BJ (cell line): ENCODE results near the gene TNIP1. TPM values are rescaled to one million over a fixed set of nuclear protein-coding genes. Genes with fewer than 3 reads are reported as not detected.

Experiments
- CTCF ChIA-PET: fragments of 350-600 bp; formaldehyde crosslinking; extraction: SDS; loops from one replicate; lab custom pipeline; 2021; ENCODE audit warnings: antibody characterized with exemption, inconsistent platforms; lab: Yijun Ruan, JAX
- POLR2A ChIA-PET: fragments of 300-600 bp; sonication (Branson Sonifier 250); formaldehyde crosslinking; extraction: SDS; loops from one replicate; lab custom pipeline; 2021; ENCODE audit warnings: antibody characterized with exemption; lab: Charles Lee
- DNase-seq: peaks from one replicate; pipeline ENCODE4 v3.0.0-alpha.2; 2011; ENCODE audit warnings: low read depth
- H3K27me3 ChIP-seq: 2 replicates; pipeline ENCODE4 v1.6.0; 2011; ENCODE audit warnings: low read length; ENCODE audit not compliant: control insufficient read depth, insufficient read depth
- H3K36me3 ChIP-seq: 2 replicates; pipeline ENCODE4 v1.5.1; 2011; ENCODE audit warnings: low read length; ENCODE audit not compliant: control insufficient read depth, insufficient read depth
- H3K4me3 ChIP-seq: 2 replicates; pipeline ENCODE4 v1.5.1; 2011; ENCODE audit warnings: low read depth, mild to moderate bottlenecking, control low read depth, low read length
- polyA plus RNA-seq: library from polyadenylated mRNA; depleted of rRNA; stranded (reverse); fragments of >200 nt; gene quantifications from 2 replicates; pipeline ENCODE4 v1.2.3, GENCODE V29; 2011
- TF ChIP-seq, protein P1 (sequence below): IDR thresholded peaks from 2 replicates; pipeline ENCODE4 v1.5.1; 2011; ENCODE audit warnings: low read depth, mild to moderate bottlenecking, control low read depth, inconsistent platforms, low read length, moderate library complexity; ENCODE audit not compliant: insufficient read depth

TNIP1 gene
- polyA plus RNA-seq, 1 experiment = 80.8 TPM

DNA sequence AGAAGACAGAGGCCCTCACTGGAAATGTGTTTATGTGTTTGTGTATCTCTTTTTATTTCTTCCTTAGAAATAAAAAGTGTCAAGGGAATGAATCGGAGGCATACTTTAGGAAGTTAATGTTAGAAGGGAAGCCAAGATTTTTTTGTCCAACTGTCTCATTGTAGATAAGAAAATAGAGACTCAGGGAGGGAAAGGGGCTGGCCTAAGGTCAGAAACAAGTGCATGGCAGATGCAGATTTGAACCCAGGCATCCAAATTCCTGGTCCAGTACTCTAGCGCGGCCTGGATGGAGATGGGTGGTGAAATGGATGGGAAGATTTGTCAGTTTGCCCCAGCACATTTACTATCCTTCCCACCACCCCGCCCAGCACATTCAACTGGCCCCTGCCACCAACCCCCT, 19.8 kb upstream of the TNIP1 start:
- Histone ChIP-seq H3K4me3 (no peak overlapping the region), H3K36me3 (peaks cover 19% of the 10 kb centered on the region), H3K27me3 (no peaks in the 10 kb centered on the region)
- TF ChIP-seq, protein P1, sequence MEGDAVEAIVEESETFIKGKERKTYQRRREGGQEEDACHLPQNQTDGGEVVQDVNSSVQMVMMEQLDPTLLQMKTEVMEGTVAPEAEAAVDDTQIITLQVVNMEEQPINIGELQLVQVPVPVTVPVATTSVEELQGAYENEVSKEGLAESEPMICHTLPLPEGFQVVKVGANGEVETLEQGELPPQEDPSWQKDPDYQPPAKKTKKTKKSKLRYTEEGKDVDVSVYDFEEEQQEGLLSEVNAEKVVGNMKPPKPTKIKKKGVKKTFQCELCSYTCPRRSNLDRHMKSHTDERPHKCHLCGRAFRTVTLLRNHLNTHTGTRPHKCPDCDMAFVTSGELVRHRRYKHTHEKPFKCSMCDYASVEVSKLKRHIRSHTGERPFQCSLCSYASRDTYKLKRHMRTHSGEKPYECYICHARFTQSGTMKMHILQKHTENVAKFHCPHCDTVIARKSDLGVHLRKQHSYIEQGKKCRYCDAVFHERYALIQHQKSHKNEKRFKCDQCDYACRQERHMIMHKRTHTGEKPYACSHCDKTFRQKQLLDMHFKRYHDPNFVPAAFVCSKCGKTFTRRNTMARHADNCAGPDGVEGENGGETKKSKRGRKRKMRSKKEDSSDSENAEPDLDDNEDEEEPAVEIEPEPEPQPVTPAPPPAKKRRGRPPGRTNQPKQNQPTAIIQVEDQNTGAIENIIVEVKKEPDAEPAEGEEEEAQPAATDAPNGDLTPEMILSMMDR = no peak
- DNase-seq = no peak
- CTCF ChIA-PET = no interaction called here
- POLR2A ChIA-PET = no interaction called here

DNA sequence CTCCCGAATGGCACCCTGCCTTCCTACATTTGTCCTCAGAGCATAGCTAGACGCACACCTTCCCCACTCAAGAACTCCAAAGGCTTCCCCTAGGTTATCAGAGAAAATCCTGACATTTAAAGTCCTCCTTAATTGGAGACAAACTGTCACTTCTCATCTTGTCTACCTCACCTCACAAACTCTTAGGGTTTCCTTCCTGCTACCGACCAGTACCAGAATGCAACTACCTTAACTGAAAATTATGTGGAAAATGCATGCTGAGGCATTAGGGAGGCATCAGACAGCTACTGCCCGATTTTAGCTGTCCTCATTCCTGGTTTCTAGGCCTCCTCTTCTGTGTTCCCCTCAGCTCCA, 17.9 kb upstream of the TNIP1 start:
- Histone ChIP-seq H3K4me3 (no peak overlapping the region), H3K27me3 (no peaks in the 10 kb centered on the region), H3K36me3 (peaks cover 19% of the 10 kb centered on the region)
- ChIA-PET CTCF (interaction anchor here (1.5 to 2.1 kb wide), 3 partner anchors 17 to 51 kb away, joined by 6 to 9 read pairs (median 6); no protein-coding TSS in a partner anchor), POLR2A (no interaction called here)
- TF ChIP-seq, protein P1 = no peak
- no peak for DNase-seq

DNA sequence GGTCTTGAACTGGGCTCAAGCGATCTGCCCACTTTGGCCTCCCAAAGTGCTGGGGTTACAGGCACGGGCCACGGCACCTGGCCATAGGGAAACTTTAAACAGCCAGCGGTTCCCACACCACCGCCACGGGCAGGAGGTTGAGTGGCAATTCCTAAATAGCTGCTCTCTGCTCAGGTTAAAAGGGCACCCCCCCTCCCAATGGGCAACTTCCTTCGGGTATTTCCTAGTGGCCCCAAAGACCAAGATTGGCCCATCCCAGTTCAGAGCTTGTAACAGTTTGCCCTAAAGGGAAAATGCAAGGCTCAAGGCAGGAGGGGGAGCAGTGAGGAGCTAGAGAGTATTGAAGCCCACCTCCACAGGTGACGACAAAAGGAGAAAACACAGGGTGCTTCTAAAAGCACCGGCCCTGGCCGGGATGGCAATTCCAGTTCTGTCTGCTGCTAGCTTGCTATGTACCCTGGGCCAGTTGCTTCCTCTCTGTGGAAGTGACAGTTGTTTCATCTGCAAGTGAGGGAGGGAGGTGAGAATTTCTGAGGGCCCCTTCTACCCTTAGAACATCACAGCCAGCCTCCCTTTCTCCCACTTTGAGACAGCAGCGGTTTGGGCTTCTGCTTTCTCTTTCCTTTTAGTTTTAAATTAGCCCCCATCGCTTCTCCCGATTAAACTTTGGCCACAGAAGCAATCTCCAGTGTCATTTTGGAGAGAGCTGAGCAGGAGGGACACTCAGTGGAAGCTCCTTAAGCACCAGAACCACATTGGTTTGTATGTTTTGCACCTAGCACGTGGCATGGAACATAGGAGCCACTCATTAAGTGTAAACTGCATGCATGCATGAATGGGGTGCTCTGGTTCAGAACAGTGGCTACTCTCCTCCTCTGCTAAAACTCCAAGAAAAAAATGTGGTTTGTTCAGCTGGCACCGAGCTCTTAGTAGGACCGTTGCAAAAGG, 17.3 kb upstream of the TNIP1 start:
- TF ChIP-seq, protein P1 = no peak
- Histone ChIP-seq H3K27me3 (no peaks in the 10 kb centered on the region), H3K4me3 (no peak overlapping the region), H3K36me3 (peaks cover 16% of the 10 kb centered on the region)
- DNase-seq = no peak
- ChIA-PET POLR2A (no interaction called here), CTCF (interaction anchor here (1.0 to 2.1 kb wide), 5 partner anchors 17 to 50 kb away, joined by 3 to 9 read pairs (median 6); no protein-coding TSS in a partner anchor)

DNA sequence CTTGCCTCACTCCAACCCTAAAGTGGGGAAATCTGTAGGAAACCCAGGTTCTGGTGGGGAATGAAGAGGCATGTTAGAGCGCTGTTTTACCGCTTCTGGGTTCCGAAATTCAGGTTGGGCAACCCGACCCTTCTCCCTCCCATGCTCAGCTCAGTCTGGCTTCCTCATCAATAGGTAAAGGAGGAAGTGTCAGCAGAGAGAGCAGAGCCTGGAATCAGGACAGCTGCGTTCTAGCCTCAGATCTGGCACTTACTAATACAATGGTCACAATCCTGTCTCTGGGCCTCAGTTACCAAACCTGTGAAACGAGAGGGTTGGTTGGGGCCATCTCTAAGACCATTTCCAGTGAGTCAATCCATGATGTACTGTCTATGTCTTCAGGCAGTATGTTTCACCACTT, 16.2 kb upstream of the TNIP1 start:
- ChIA-PET POLR2A (no interaction called here), CTCF (interaction anchor here (1.0 to 1.9 kb wide), 3 partner anchors 19 to 45 kb away, joined by 3 to 6 read pairs (median 3); no protein-coding TSS in a partner anchor)
- H3K27me3 ChIP-seq = no peaks in the 10 kb centered on the region

DNA sequence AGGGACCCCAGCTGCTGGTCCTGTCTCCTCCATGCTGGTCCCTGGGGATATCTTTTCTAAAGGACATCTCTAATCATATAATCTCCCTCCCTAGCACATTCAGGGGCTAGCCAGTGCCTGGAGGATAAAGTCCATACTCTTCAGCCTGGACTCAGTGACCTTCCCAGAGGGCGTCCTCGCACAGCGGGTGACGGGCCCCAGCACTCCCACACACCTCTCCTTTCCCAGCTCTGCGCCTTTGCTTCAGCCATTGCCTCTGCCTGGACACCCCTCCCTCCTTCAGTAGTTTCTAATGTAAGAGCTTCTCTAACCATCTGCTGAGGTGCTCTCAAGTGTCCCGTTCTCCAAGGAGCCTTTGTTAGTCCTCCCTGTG, 15.2 kb upstream of the TNIP1 start:
- ChIA-PET CTCF (interaction anchor here (0.7 to 1.9 kb wide), 3 partner anchors 17 to 44 kb away, joined by 3 to 6 read pairs (median 4); no protein-coding TSS in a partner anchor), POLR2A (no interaction called here)
- Histone ChIP-seq H3K4me3 (no peak overlapping the region), H3K27me3 (no peaks in the 10 kb centered on the region), H3K36me3 (peaks cover 9% of the 10 kb centered on the region)
- TF ChIP-seq, protein P1 = no peak
- DNase-seq = no peak

More for the DNA sequence above, 16.2 kb upstream of the TNIP1 start:
- no peak overlapping the region for H3K4me3 ChIP-seq
- peaks cover 16% of the 10 kb centered on the region for H3K36me3 ChIP-seq
- DNase-seq = no peak
- TF ChIP-seq, protein P1 = no peak
